Ascending aorta (tissue), 2 donors: ENCODE data around the gene ASPSCR1. TPM values are rescaled to one million over a fixed set of nuclear protein-coding genes. Genes with fewer than 3 reads are reported as not detected.
A peak's percentile ranks its signal among the peaks of the same experiment; 100 is the strongest.

Source experiments
- DNase-seq, 2 donors: peaks; one replicate each; pipeline ENCODE4 v3.0.0-alpha.2; 2019; ENCODE audit warnings: low spot score in 2 of 2
- H3K27ac ChIP-seq, 2 donors: fragments of 200-600 bp; sonication (generic); one replicate each; pipeline ENCODE4 v1.5.1; 2016 to 2017; ENCODE audit warnings: mild to moderate bottlenecking in 1 of 2
- H3K27me3 ChIP-seq: fragments of 200-600 bp; sonication (generic); one replicate; pipeline ENCODE4 v1.5.1; 2017
- H3K36me3 ChIP-seq, 2 donors: fragments of 200-600 bp; sonication (generic); one replicate each; pipeline ENCODE4 v1.5.1; 2016
- H3K4me1 ChIP-seq, 2 donors: fragments of 200-600 bp; sonication (generic); one replicate each; pipeline ENCODE4 v1.5.1; 2016 to 2017; ENCODE audit warnings: mild to moderate bottlenecking in 1 of 2
- H3K4me3 ChIP-seq, 2 donors: fragments of 200-600 bp; sonication (generic); one replicate each; pipeline ENCODE4 v1.5.1; 2016 to 2017; ENCODE audit warnings: mild to moderate bottlenecking in 1 of 2
- H3K9me3 ChIP-seq, 2 donors: fragments of 200-600 bp; sonication (generic); one replicate each; pipeline ENCODE4 v1.5.1; 2016
- CTCF ChIP-seq, 3 experiments: fragments of 200-600 bp in 2 of 3; fragments of 450-650 bp in 1 of 3; sonication (generic) in 2 of 3; IDR thresholded peaks; one replicate each; pipeline ENCODE4 v1.5.1; 2016 to 2019; ENCODE audit warnings: antibody characterized with exemption in 3 of 3, mild to moderate bottlenecking in 1 of 3, moderate library complexity in 1 of 3
- intact Hi-C: fragments of 100-400 bp; cut with DNase I; formaldehyde crosslinking; loops from one replicate; pipeline ENCODE4 v1.15.1; 2023
- total RNA-seq: library from RNA; depleted of rRNA; stranded (reverse); fragments of >200 nt; gene quantifications from one replicate; pipeline ENCODE4 v1.1.0, GENCODE V29; 2016

The ASPSCR1 gene
- total RNA-seq, 1 donor from 2014 or later, result 45.1 TPM

- Histone ChIP-seq H3K36me3 (peaks cover 5 to 19% of the 10 kb centered on the region in 2 donors), H3K27me3 (no peaks in the 10 kb centered on the region), H3K27ac (peak overlapping the region; percentile 12 to 49), H3K4me1 (peaks cover 7 to 15% of the 10 kb centered on the region in 2 donors), H3K4me3 (peak overlapping the region in 1 of 2 donors; percentile 50), H3K9me3 (no peaks in the 10 kb centered on the region)
- no peak for DNase-seq
- no peak for TF ChIP-seq CTCF (IDR thresholded peaks at IDR 0.05)
- intact Hi-C loops, result no loop called here
Measured at GRCh38 chr17:81990836-81991683, 13.6 kb downstream of the ASPSCR1 start.

- no peak for TF ChIP-seq CTCF (IDR thresholded peaks at IDR 0.05)
Measured at GRCh38 chr17:81991684-81992305, 14.4 kb downstream of the ASPSCR1 start.

GRCh38 chr17:81992306-81993102 lies 15.1 kb downstream of the ASPSCR1 start:
- peaks cover 7 to 15% of the 10 kb centered on the region in 2 donors for H3K4me1 ChIP-seq
- intact Hi-C loops, result no loop called here
- peak overlapping the region; percentile 12 to 49 for H3K27ac ChIP-seq

More at GRCh38 chr17:81991684-81992305, 14.4 kb downstream of the ASPSCR1 start:
- Histone ChIP-seq H3K9me3 (no peaks in the 10 kb centered on the region), H3K4me1 (peaks cover 7 to 15% of the 10 kb centered on the region in 2 donors), H3K27ac (peak overlapping the region; percentile 12 to 49), H3K36me3 (peaks cover 9 to 19% of the 10 kb centered on the region in 2 donors), H3K27me3 (no peaks in the 10 kb centered on the region), H3K4me3 (peak overlapping the region; percentile 24 to 50)
- peak in 1 of 2 donors; percentile 81 for DNase-seq
- intact Hi-C loops, result no loop called here

GRCh38 chr17:81993729-81994592 lies 16.5 kb downstream of the ASPSCR1 start:
- no peak for DNase-seq
- peaks cover 13% of the 10 kb centered on the region in 2 donors for H3K36me3 ChIP-seq
- intact Hi-C loops, result no loop called here

More at GRCh38 chr17:81992306-81993102, 15.1 kb downstream of the ASPSCR1 start:
- Histone ChIP-seq H3K9me3 (no peaks in the 10 kb centered on the region), H3K4me3 (peak overlapping the region in 1 of 2 donors; percentile 50), H3K36me3 (peaks cover 13 to 18% of the 10 kb centered on the region in 2 donors), H3K27me3 (no peaks in the 10 kb centered on the region)
- no peak for DNase-seq
- TF ChIP-seq CTCF (IDR thresholded peaks at IDR 0.05), result no peak

More at GRCh38 chr17:81993729-81994592, 16.5 kb downstream of the ASPSCR1 start:
- no peaks in the 10 kb centered on the region for H3K27me3 ChIP-seq
- peaks cover 7 to 15% of the 10 kb centered on the region in 2 donors for H3K4me1 ChIP-seq
- no peaks in the 10 kb centered on the region for H3K9me3 ChIP-seq
- no peak for TF ChIP-seq CTCF (IDR thresholded peaks at IDR 0.05)
- no peak overlapping the region for H3K27ac ChIP-seq
- no peak overlapping the region for H3K4me3 ChIP-seq
